ENCODE measurements around the gene KRT25.

The KRT25 gene

GRCh38 chr17:40730970-40731369, 24.2 kb downstream of the KRT25 start:
- DNase-seq (ENCODE audit: low spot score) = no peak
- Histone ChIP-seq H2AK5ac (ENCODE audit: low read depth, low read length) (no peak overlapping the region), H3K27ac (replicated peaks; ENCODE audit: low read length) (no peak overlapping the region), H2BK12ac (ENCODE audit: low read length) (no peak overlapping the region), H3K27me3 (ENCODE audit: control insufficient read depth in 3 of 3, insufficient read depth in 3 of 3, low read depth in 1 of 3, low read length in 3 of 3) (no peaks in the 10 kb centered on the region), H3K36me3 (replicated peaks in 1 of 2; ENCODE audit: control insufficient read depth in 2 of 2, insufficient read depth in 2 of 2, low read length in 2 of 2) (no peaks in the 10 kb centered on the region), H2BK5ac (ENCODE audit: low read length) (no peak overlapping the region), H2AFZ (ENCODE audit: low read length) (no peak overlapping the region), H2BK15ac (ENCODE audit: low read length) (no peak overlapping the region), H3K79me1 (ENCODE audit: low read depth, low read length) (no peaks in the 10 kb centered on the region), H3K9me3 (replicated peaks in 1 of 2; ENCODE audit: control insufficient read depth in 2 of 2, insufficient read depth in 1 of 2, low read depth in 1 of 2, low read length in 2 of 2) (no peaks in the 10 kb centered on the region), H3K18ac (ENCODE audit: low read length) (no peak overlapping the region), H3K9ac (ENCODE audit: low read depth, low read length, poor library complexity) (no peak overlapping the region), H3K4me2 (ENCODE audit: insufficient read depth, low read length, poor library complexity, severe bottlenecking) (no peak overlapping the region), H3K4me3 (ENCODE audit: low read length in 2 of 2) (no peak overlapping the region), H3K23ac (ENCODE audit: low read depth, low read length, poor library complexity) (no peak overlapping the region), H3K4ac (ENCODE audit: low read length) (no peak overlapping the region), H4K8ac (ENCODE audit: low read depth, low read length) (no peak overlapping the region), H3K4me1 (ENCODE audit: control insufficient read depth in 2 of 2, insufficient read depth in 1 of 2, low read depth in 1 of 2, low read length in 2 of 2) (no peaks in the 10 kb centered on the region), H4K91ac (ENCODE audit: low read depth, low read length, poor library complexity) (no peak overlapping the region), H2BK120ac (ENCODE audit: low read depth, low read length) (no peak overlapping the region), H3K14ac (ENCODE audit: low read length) (no peak overlapping the region)
- WGBS, 2 donors (ENCODE audit: extremely low coverage in 2 of 2, insufficient read length in 2 of 2, insufficient replicate concordance in 1 of 2) = no CpG with 5 or more reads among the region's 1 CpG

- H2AK5ac ChIP-seq (ENCODE audit: low read depth, low read length) = no peak overlapping the region
- no peak overlapping the region for H4K8ac ChIP-seq (ENCODE audit: low read depth, low read length)
- no peak for DNase-seq (ENCODE audit: low spot score)
- H3K9ac ChIP-seq (ENCODE audit: low read depth, low read length, poor library complexity) = no peak overlapping the region
- no peaks in the 10 kb centered on the region for H3K79me1 ChIP-seq (ENCODE audit: low read depth, low read length)
- no peak overlapping the region for H2AFZ ChIP-seq (ENCODE audit: low read length)
- no peak overlapping the region for H3K4me2 ChIP-seq (ENCODE audit: insufficient read depth, low read length, poor library complexity, severe bottlenecking)
- H3K4me3 ChIP-seq (ENCODE audit: low read length in 2 of 2) = no peak overlapping the region
- H3K36me3 ChIP-seq (replicated peaks in 1 of 2; ENCODE audit: control insufficient read depth in 2 of 2, insufficient read depth in 2 of 2, low read length in 2 of 2) = no peaks in the 10 kb centered on the region
- H3K18ac ChIP-seq (ENCODE audit: low read length) = no peak overlapping the region
- H3K23ac ChIP-seq (ENCODE audit: low read depth, low read length, poor library complexity) = no peak overlapping the region
- no peaks in the 10 kb centered on the region for H3K9me3 ChIP-seq (replicated peaks in 1 of 2; ENCODE audit: control insufficient read depth in 2 of 2, insufficient read depth in 1 of 2, low read depth in 1 of 2, low read length in 2 of 2)
- no peak overlapping the region for H2BK5ac ChIP-seq (ENCODE audit: low read length)
- H3K4me1 ChIP-seq (ENCODE audit: control insufficient read depth in 2 of 2, insufficient read depth in 1 of 2, low read depth in 1 of 2, low read length in 2 of 2) = no peaks in the 10 kb centered on the region
- H2BK12ac ChIP-seq (ENCODE audit: low read length) = no peak overlapping the region
- no CpG with 5 or more reads among the region's 8 CpGs for WGBS, 2 donors (ENCODE audit: extremely low coverage in 2 of 2, insufficient read length in 2 of 2, insufficient replicate concordance in 1 of 2)
- peaks cover 0 to 4% (median 0%) of the 10 kb centered on the region in 3 experiments for H3K27me3 ChIP-seq (ENCODE audit: control insufficient read depth in 3 of 3, insufficient read depth in 3 of 3, low read depth in 1 of 3, low read length in 3 of 3)
- H4K91ac ChIP-seq (ENCODE audit: low read depth, low read length, poor library complexity) = no peak overlapping the region
- H2BK120ac ChIP-seq (ENCODE audit: low read depth, low read length) = no peak overlapping the region
- H2BK15ac ChIP-seq (ENCODE audit: low read length) = no peak overlapping the region
- no peak overlapping the region for H3K4ac ChIP-seq (ENCODE audit: low read length)
- H3K14ac ChIP-seq (ENCODE audit: low read length) = no peak overlapping the region
- no peak overlapping the region for H3K27ac ChIP-seq (replicated peaks; ENCODE audit: low read length)
Observed at GRCh38 chr17:40727447-40728231, 27.5 kb downstream of the KRT25 start.

GRCh38 chr17:40726919-40727318, 28.2 kb downstream of the KRT25 start:
- no peak overlapping the region for H3K9ac ChIP-seq (ENCODE audit: low read depth, low read length, poor library complexity)
- no peak overlapping the region for H3K4me3 ChIP-seq (ENCODE audit: low read length in 2 of 2)
- H3K4me2 ChIP-seq (ENCODE audit: insufficient read depth, low read length, poor library complexity, severe bottlenecking) = no peak overlapping the region
- H3K9me3 ChIP-seq (replicated peaks in 1 of 2; ENCODE audit: control insufficient read depth in 2 of 2, insufficient read depth in 1 of 2, low read depth in 1 of 2, low read length in 2 of 2) = no peaks in the 10 kb centered on the region
- H3K4ac ChIP-seq (ENCODE audit: low read length) = no peak overlapping the region
- H2AK5ac ChIP-seq (ENCODE audit: low read depth, low read length) = no peak overlapping the region
- H3K27ac ChIP-seq (replicated peaks; ENCODE audit: low read length) = no peak overlapping the region
- H4K91ac ChIP-seq (ENCODE audit: low read depth, low read length, poor library complexity) = no peak overlapping the region
- peaks cover 0 to 5% (median 0%) of the 10 kb centered on the region in 3 experiments for H3K27me3 ChIP-seq (ENCODE audit: control insufficient read depth in 3 of 3, insufficient read depth in 3 of 3, low read depth in 1 of 3, low read length in 3 of 3)
- H2BK5ac ChIP-seq (ENCODE audit: low read length) = no peak overlapping the region
- H3K79me1 ChIP-seq (ENCODE audit: low read depth, low read length) = no peaks in the 10 kb centered on the region
- no peak overlapping the region for H3K14ac ChIP-seq (ENCODE audit: low read length)
- H2BK120ac ChIP-seq (ENCODE audit: low read depth, low read length) = no peak overlapping the region
- no peak overlapping the region for H3K23ac ChIP-seq (ENCODE audit: low read depth, low read length, poor library complexity)
- no peak for DNase-seq (ENCODE audit: low spot score)
- no peak overlapping the region for H4K8ac ChIP-seq (ENCODE audit: low read depth, low read length)
- WGBS, 2 donors (ENCODE audit: extremely low coverage in 2 of 2, insufficient read length in 2 of 2, insufficient replicate concordance in 1 of 2) = no CpG with 5 or more reads among the region's 2 CpGs
- H3K4me1 ChIP-seq (ENCODE audit: control insufficient read depth in 2 of 2, insufficient read depth in 1 of 2, low read depth in 1 of 2, low read length in 2 of 2) = no peaks in the 10 kb centered on the region
- no peak overlapping the region for H2BK12ac ChIP-seq (ENCODE audit: low read length)
- H2AFZ ChIP-seq (ENCODE audit: low read length) = no peak overlapping the region
- H3K18ac ChIP-seq (ENCODE audit: low read length) = no peak overlapping the region
- no peak overlapping the region for H2BK15ac ChIP-seq (ENCODE audit: low read length)
- no peaks in the 10 kb centered on the region for H3K36me3 ChIP-seq (replicated peaks in 1 of 2; ENCODE audit: control insufficient read depth in 2 of 2, insufficient read depth in 2 of 2, low read length in 2 of 2)

GRCh38 chr17:40724656-40725055, 30.5 kb downstream of the KRT25 start:
- Histone ChIP-seq H3K9me3 (replicated peaks in 1 of 2; ENCODE audit: control insufficient read depth in 2 of 2, insufficient read depth in 1 of 2, low read depth in 1 of 2, low read length in 2 of 2) (no peaks in the 10 kb centered on the region), H3K4me2 (ENCODE audit: insufficient read depth, low read length, poor library complexity, severe bottlenecking) (no peak overlapping the region), H3K4ac (ENCODE audit: low read length) (no peak overlapping the region), H4K91ac (ENCODE audit: low read depth, low read length, poor library complexity) (no peak overlapping the region), H4K8ac (ENCODE audit: low read depth, low read length) (no peak overlapping the region), H2BK12ac (ENCODE audit: low read length) (no peak overlapping the region), H3K27ac (replicated peaks; ENCODE audit: low read length) (no peak overlapping the region), H3K4me3 (ENCODE audit: low read length in 2 of 2) (no peak overlapping the region), H3K18ac (ENCODE audit: low read length) (no peak overlapping the region), H3K36me3 (replicated peaks in 1 of 2; ENCODE audit: control insufficient read depth in 2 of 2, insufficient read depth in 2 of 2, low read length in 2 of 2) (no peaks in the 10 kb centered on the region), H3K23ac (ENCODE audit: low read depth, low read length, poor library complexity) (no peak overlapping the region), H3K27me3 (ENCODE audit: control insufficient read depth in 3 of 3, insufficient read depth in 3 of 3, low read depth in 1 of 3, low read length in 3 of 3) (peaks cover 0 to 6% (median 0%) of the 10 kb centered on the region in 3 experiments), H3K14ac (ENCODE audit: low read length) (no peak overlapping the region), H2BK5ac (ENCODE audit: low read length) (no peak overlapping the region), H2BK15ac (ENCODE audit: low read length) (no peak overlapping the region), H3K79me1 (ENCODE audit: low read depth, low read length) (no peaks in the 10 kb centered on the region), H3K4me1 (ENCODE audit: control insufficient read depth in 2 of 2, insufficient read depth in 1 of 2, low read depth in 1 of 2, low read length in 2 of 2) (no peaks in the 10 kb centered on the region), H3K9ac (ENCODE audit: low read depth, low read length, poor library complexity) (no peak overlapping the region), H2AFZ (ENCODE audit: low read length) (no peak overlapping the region), H2BK120ac (ENCODE audit: low read depth, low read length) (no peak overlapping the region), H2AK5ac (ENCODE audit: low read depth, low read length) (no peak overlapping the region)
- DNase-seq (ENCODE audit: low spot score) = no peak
- WGBS, 2 donors (ENCODE audit: extremely low coverage in 2 of 2, insufficient read length in 2 of 2, insufficient replicate concordance in 1 of 2) = no CpG with 5 or more reads among the region's 1 CpG

Measured in neuronal stem cell (in vitro differentiated cells).